TTC549 (cell line): ENCODE measurements around the gene ZNF594.
"Not testable (repeated sequence)": the region's sequence is repeated elsewhere in the genome, so short reads cannot be mapped to it uniquely, and the experiment has no call there.

Experiments used
- FAIRE-seq: peaks from 2 replicates; lab custom pipeline; 2012; peaks lifted over from hg19 to GRCh38; lab: Jason Lieb, UNC

Gene ZNF594

DNA sequence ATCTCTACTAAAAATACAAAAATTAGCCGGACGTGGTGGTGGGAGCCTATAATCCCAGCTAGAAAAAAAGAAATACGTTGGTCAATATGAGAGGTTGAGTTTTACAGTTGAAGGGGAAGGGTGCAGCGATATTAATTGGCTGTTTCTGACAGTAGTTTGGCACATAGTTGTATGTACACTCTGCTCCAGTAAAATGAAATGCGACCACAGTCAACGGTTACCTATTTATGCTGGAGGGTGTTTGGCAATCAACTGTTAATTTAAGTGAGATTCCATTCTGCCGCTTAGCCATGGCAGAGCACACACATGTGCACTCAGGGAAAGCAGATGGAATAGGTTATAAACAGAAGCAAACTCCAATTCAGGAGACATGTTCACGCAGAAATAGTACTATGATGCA, 9.3 kb upstream of the ZNF594 start:
- FAIRE-seq = no peak

DNA sequence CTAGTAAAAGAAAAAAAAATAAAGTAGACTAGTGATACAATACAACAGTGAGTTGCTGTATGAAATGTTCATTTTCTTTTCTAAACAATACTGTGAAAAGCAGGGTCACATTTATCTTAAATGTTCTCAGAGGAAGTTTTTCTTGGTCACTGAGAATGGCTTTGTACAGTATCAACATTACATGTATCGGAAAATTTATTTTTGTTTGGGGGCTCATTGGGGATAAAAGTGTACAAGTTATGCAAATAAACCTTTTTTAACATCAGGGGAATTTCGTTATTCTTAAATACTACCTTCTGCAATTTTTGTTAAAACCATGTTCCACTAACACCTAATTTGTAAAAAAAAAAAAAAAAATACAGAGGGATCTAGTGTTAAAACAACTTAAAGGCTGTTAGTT, 8.7 kb upstream of the ZNF594 start:
- no peak for FAIRE-seq

GRCh38 chr17:5198472-5198871, 6.8 kb upstream of the ZNF594 start:
- FAIRE-seq = no peak

DNA sequence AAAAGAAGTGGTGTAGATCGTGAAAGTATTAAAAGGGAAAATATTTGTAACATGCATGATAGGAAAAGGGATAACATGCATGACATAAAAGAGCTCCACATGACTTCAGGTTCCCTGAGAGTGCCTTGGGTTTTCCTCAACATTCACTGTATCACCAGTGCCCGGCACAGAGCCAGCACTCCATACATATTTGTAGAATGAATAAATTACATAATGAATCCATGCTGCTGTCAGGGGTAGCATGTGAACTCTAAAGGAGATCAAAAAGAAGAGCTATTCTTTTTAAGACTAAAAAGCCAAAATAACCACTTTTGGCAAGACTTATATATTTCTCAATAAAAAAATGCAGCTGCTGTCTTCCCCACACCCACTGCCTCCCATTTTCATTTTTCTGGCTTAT, 2.7 kb upstream of the ZNF594 start:
- FAIRE-seq = no peak

GRCh38 chr17:5184288-5184687, 7.4 kb downstream of the ZNF594 start:
- no peak for FAIRE-seq

- no peak for FAIRE-seq
Observed at GRCh38 chr17:5183410-5183793, 8.3 kb downstream of the ZNF594 start.

DNA sequence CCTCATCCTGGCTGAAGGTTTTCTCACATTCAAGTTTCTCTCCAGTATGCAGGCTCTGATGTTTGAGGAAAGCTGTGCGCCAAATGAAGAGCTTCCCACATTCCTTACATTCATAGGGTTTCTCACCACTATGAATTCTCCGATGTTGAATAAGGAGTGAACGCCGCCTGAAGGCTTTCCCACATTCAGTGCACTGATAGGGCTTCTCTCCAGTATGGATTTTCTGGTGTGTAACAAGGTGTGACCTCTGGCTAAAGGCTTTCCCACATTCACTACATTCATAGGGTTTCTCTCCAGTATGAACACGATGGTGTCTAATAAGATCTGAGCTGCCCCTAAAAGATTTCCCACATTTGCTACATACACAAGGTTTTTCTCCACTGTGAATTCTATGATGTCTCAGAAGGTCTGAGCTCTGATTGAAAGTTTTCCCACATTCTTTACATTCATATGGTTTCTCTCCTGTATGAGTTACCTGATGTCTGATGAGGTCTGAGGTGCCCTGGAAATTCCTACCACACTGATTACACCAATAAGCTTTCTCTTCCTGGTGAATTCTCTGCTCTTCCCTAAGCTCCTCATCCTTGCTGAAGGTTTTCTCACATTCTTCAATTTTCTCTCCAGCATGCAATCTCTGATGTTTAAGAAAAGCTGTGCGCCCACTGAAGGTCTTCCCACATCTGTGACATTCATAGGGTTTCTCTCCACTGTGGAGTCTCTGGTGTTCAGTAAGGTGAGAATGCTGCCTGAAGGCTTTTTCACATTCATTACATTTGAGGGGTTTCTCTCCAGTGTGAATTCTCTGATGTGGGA, 8.9 kb downstream of the ZNF594 start:
- FAIRE-seq = no peak

DNA sequence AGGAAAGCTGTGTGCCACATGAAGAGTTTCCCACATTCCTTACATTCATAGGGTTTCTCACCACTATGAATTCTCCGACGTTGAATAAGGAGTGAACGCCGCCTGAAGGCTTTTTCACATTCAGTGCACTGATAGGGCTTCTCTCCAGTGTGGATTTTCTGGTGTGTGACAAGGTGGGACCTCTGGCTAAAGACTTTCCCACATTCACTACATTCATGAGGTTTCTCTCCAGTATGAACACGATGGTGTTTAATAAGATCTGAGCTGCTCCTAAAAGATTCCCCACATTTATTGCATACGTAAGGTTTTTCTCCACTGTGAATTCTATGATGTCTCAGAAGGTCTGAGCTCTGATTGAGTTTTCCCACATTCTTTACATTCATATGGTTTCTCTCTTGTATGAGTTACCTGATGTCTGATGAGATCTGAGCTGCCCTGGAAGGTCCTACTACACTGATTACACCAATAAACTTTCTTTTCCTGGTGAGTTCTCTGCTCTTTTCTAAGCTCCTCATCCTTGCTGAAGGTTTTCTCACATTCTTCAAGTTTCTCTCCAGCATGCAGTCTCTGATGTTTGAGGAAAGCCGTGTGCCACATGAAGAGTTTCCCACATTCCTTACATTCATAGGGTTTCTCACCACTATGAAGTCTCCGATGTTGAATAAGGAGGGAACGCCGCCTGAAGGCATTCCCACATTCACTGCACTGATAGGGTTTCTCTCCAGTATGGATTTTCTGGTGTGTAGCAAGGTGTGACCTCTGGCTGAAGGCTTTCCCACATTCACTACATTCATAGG, 10.0 kb downstream of the ZNF594 start:
- FAIRE-seq = no peak

- no peak for FAIRE-seq
Observed at GRCh38 chr17:5179003-5179402, 12.7 kb downstream of the ZNF594 start.

DNA sequence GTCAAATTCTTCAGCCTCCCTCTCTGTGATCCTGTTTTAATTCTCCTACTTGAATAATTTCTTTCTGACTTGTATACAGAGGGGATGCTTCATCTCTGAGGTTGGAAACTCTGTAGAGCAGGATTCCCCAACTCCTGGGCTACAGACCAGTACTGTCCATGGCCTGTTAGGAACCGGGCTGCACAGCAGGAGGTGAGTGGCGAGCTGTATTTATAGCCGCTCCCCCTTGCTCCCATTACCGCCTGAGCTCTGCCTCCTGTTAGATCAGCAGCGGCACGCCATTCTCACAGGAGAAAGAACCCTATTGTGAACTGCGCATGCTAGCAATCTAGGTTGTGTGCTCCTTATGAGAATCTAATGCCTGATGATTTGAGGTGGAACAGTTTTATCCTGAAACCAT, 16.6 kb downstream of the ZNF594 start:
- not testable (repeated sequence) for FAIRE-seq

GRCh38 chr17:5165791-5166564, 25.7 kb downstream of the ZNF594 start:
- FAIRE-seq = not testable (repeated sequence)

- FAIRE-seq = no peak
Observed at GRCh38 chr17:5164436-5164835, 27.2 kb downstream of the ZNF594 start.

GRCh38 chr17:5161793-5162192, 29.9 kb downstream of the ZNF594 start:
- FAIRE-seq = not testable (repeated sequence)

DNA sequence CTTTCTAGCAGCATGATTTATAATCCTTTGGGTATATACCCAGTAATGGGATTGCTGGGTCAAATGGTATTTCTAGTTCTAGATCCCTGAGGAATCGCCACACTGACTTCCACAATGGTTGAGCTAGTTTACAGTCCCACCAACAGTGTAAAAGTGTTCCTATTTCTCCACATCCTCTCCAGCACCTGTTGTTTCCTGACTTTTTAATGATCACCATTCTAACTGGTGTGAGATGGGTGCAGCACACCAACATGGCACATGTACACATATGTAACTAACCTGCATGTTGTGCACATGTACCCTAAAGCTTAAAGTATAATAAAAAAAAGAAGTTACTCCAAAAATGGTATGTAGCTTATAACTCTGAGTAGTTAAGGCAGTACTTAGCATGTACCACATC, 31.0 kb downstream of the ZNF594 start:
- FAIRE-seq = not testable (repeated sequence)

DNA sequence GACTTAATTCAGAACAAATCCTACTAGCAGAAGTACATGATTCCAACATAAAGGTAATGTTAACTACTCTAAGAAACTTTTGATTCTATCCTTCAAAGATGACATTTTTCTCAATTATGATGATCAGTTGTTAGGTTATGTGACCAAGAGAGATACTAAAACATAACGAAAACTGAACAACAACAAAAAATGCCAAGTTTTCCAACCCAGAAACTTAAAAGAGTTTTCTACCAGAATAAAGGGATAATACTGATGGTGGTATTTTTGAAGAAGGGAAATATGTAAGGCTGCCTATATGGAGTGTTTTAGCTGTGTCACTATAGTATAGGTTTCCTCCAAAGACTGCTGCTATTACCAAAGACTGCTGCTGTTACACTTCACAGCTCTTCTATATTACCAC, 45.5 kb downstream of the ZNF594 start:
- FAIRE-seq = not testable (repeated sequence)

DNA sequence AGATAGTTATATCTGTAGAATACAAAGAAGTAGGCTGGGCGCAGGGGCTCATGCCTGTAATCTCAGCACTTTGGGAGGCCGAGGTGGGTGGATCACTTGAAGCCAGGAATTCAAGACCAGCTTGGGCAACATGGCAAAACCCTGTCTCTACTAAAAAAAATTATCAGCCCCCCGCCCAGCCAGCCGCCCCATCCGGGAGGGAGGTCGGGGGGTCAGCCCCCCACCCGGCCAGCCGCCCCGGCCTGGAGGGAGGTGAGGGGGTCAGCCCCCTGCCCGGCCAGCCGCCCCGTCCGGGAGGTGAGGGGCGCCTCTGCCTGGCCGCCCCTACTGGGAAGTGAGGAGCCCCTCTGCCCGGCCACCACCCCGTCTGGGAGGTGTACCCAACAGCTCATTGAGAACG, 48.8 kb downstream of the ZNF594 start:
- FAIRE-seq = not testable (repeated sequence)

- no peak for FAIRE-seq
Observed at GRCh38 chr17:5139458-5139732, 52.3 kb downstream of the ZNF594 start.

GRCh38 chr17:5138616-5139457, 52.8 kb downstream of the ZNF594 start:
- no peak for FAIRE-seq

- not testable (repeated sequence) for FAIRE-seq
Observed at GRCh38 chr17:5138198-5138544, 53.5 kb downstream of the ZNF594 start.

DNA sequence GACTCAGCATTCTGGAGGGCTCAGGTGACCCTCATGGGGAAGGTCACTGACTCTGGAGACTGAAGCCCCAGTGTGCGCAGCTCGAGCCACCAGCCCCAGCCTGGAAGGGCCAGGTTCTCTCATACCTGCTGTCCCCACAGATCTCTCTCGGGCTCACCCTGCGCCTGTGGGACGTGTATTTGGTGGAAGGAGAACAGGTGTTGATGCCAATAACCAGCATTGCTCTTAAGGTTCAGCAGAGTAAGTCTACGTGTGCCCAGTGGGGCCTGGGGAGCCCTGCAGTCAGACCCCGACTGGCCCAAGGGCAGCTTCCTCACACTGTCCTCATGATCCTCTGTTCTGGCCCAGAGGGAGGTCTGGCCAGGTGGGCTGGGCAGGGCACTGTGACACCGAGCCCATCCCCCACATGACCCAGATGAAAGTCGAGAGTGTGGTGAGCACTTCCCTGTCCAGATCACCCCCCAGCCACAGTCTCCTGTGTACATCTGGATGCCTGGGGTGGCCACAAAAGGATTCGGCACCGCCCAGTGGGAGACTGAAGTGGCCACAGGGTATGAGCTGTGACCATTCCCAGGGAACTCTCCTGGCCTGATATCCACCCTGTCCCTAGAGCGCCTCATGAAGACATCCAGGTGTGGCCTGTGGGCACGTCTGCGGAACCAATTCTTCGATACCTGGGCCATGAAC, 54.0 kb downstream of the ZNF594 start:
- not testable (repeated sequence) for FAIRE-seq

DNA sequence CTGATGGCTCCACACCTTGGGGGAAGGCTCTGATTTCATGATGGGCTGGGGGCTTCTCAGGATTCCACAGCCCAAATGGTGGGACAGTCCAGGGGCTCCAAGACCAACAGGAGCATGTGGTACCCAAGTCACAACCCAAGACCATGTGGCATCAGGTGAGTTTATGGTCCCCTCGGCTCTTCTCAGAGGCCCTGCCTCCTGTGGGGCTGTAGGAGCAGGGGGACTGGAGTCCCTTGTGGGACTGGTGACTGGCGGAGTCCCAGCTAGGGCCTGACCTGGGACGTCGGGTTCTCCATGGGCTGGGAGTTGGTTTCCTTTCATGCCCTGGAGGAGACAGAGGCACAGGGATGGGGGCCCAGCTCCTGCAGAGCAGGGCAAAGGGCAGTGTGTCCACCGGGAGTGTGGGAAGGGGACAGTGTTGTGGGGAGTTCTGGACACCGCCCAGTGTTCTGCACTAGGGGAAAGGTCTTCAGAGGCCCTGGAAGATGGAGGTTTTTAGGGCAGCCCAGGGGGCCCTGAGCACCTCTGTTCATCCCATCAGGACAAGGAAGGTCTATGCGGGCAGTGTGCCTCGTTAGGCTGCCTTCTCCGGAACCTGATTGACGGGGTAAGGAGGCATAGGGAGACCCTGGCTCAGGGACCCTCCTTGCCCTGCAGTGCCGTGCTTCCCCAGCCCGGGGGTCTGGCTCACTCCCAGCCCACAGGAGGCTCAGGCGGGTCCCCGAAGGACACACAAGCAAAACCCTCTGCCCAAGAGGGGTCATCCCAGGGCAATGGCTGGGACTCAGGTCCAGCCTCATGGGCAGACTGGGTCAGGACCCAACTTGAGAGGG, 54.9 kb downstream of the ZNF594 start:
- not testable (repeated sequence) for FAIRE-seq
